ENCODE results near the gene DLAT. TPM values are rescaled to one million over a fixed set of nuclear protein-coding genes. Genes with fewer than 3 reads are reported as not detected.

The DLAT gene
- total RNA-seq, 2 donors from 2014 or later = 15.6 to 15.9 TPM

DNA sequence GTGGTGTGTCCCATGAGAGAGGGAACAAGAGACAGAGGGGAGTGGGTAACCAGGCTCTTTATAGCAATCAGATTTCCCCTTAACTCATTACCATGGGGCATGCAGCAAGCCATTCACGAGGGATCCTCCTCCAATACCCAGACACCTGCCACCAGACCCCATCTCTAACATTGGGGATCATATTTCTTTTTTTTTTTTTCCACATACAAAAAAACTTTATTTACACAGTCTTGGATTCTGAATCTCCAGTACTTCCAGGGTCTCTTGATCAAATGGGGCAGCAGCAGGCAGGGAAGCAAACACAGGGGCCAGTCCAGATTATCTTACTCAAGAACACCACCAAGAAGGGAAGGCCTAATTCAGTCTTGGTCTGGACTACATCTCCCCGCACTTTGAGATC lies 4.3 kb downstream of the DLAT start:
- TF ChIP-seq, protein P1, sequence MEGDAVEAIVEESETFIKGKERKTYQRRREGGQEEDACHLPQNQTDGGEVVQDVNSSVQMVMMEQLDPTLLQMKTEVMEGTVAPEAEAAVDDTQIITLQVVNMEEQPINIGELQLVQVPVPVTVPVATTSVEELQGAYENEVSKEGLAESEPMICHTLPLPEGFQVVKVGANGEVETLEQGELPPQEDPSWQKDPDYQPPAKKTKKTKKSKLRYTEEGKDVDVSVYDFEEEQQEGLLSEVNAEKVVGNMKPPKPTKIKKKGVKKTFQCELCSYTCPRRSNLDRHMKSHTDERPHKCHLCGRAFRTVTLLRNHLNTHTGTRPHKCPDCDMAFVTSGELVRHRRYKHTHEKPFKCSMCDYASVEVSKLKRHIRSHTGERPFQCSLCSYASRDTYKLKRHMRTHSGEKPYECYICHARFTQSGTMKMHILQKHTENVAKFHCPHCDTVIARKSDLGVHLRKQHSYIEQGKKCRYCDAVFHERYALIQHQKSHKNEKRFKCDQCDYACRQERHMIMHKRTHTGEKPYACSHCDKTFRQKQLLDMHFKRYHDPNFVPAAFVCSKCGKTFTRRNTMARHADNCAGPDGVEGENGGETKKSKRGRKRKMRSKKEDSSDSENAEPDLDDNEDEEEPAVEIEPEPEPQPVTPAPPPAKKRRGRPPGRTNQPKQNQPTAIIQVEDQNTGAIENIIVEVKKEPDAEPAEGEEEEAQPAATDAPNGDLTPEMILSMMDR (IDR thresholded peaks at IDR 0.05) = no peak
- no peak overlapping the region for H3K27ac ChIP-seq
- H3K36me3 ChIP-seq = peaks cover 19% of the 10 kb centered on the region
- H3K9me3 ChIP-seq = no peaks in the 10 kb centered on the region
- H3K27me3 ChIP-seq (replicated peaks; ENCODE audit: insufficient read depth) = no peaks in the 10 kb centered on the region
- H3K4me1 ChIP-seq (ENCODE audit: control insufficient read depth in 1 of 2, low read depth in 2 of 2) = peaks cover 3 to 7% of the 10 kb centered on the region in 2 donors
- DNase-seq (ENCODE audit: low spot score) (no peak), ATAC-seq (ENCODE audit: insufficient number of reproducible peaks, low FRiP score, low read depth) (no peak)
- H3K4me3 ChIP-seq = no peak overlapping the region

DNA sequence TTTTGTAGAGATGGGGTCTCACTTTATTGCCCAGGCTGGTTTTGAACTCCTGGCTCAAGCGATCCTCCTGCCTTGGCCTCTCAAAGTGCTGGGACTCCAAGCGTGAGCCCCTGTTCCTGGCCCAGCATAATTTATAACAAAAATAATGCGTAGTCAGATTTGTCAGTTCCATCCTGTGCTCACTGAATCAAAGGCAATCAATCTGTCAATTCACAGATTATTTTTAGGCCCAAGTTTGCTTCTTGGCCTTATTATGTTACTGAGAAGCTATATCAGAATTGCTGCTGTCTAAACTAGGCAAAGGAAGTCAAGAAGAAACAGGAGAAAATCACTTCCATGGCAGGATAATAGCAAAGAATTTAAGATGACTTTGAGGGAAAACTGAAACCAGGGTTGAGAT lies 8.7 kb downstream of the DLAT start:
- no peaks in the 10 kb centered on the region for H3K9me3 ChIP-seq
- H3K27me3 ChIP-seq (replicated peaks; ENCODE audit: insufficient read depth) = no peaks in the 10 kb centered on the region
- H3K27ac ChIP-seq = no peak overlapping the region
- peaks cover 28% of the 10 kb centered on the region for H3K36me3 ChIP-seq
- ATAC-seq (ENCODE audit: insufficient number of reproducible peaks, low FRiP score, low read depth) (no peak), DNase-seq (ENCODE audit: low spot score) (no peak)
- no peaks in the 10 kb centered on the region for H3K4me1 ChIP-seq (ENCODE audit: control insufficient read depth in 1 of 2, low read depth in 2 of 2)
- TF ChIP-seq, protein P1 (IDR thresholded peaks at IDR 0.05) = no peak
- H3K4me3 ChIP-seq = no peak overlapping the region

DNA sequence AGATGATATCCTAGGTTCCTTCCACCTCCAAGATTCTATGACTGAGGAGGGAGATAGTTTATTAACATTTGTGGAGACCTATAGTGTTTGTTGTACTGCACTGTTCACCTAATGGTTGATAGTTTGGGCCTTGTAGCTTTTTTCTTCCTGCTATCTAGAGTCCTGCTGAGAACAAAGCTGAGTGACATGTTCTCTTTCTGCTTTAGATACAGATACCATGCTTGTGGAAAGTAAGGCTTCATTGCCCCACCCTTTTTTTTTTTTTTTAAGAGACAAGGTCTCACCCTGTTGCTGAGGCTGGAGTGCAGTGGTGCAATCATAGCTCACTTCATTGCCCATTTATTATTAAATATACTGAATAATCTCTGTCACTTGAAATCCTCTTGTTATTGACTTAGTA lies 12.3 kb downstream of the DLAT start:
- TF ChIP-seq, protein P1 (IDR thresholded peaks at IDR 0.05) = no peak
- Histone ChIP-seq H3K27ac (no peak overlapping the region), H3K9me3 (no peaks in the 10 kb centered on the region), H3K27me3 (replicated peaks; ENCODE audit: insufficient read depth) (no peaks in the 10 kb centered on the region), H3K4me1 (ENCODE audit: control insufficient read depth in 1 of 2, low read depth in 2 of 2) (no peaks in the 10 kb centered on the region), H3K36me3 (peaks cover 25% of the 10 kb centered on the region), H3K4me3 (no peak overlapping the region)
- ATAC-seq (ENCODE audit: insufficient number of reproducible peaks, low FRiP score, low read depth) = no peak
- no peak for DNase-seq (ENCODE audit: low spot score)

DNA sequence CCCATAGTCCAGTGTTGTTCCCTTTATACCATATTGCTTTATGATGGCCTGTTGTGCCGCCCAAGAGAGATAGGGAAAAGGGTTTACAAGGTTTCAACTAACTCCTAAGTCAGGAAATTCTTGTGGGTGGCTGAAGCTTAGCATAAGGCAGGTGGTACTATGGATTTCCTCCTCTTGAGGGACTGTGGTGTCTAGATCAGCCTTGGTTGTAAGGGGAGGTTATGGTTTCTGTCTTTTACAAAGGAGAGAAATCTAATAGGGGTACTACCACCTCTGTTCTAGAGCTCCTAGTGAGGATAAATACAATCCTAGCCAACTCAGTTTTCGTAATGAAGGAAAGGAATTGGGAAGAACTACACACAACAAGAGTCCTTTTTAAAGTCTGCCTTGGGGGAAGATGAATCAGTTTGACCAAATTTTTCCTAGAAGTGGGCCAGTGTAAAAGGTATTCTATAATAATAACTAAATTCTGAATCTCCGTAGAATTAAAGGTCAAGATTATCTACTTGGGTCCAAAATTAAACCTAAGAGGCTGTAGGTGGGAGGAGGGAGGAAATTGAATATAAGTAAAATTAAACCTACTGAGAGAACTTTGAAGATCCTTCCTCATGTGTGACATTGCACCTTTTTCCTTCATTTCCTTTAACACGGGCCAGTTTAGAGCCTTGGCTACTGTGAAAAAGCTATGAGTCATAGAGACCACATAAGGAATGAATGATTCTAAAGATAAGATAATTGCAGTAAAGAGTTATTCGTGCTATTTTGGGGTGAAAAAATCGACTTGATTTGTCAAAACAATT lies 17.2 kb downstream of the DLAT start:
- TF ChIP-seq, protein P1 (IDR thresholded peaks at IDR 0.05) = no peak
- H3K9me3 ChIP-seq = no peaks in the 10 kb centered on the region
- ATAC-seq (ENCODE audit: insufficient number of reproducible peaks, low FRiP score, low read depth) (no peak), DNase-seq (ENCODE audit: low spot score) (no peak)
- peaks cover 25% of the 10 kb centered on the region for H3K36me3 ChIP-seq
- no peaks in the 10 kb centered on the region for H3K4me1 ChIP-seq (ENCODE audit: control insufficient read depth in 1 of 2, low read depth in 2 of 2)
- no peaks in the 10 kb centered on the region for H3K27me3 ChIP-seq (replicated peaks; ENCODE audit: insufficient read depth)
- H3K27ac ChIP-seq = no peak overlapping the region
- no peak overlapping the region for H3K4me3 ChIP-seq

DNA sequence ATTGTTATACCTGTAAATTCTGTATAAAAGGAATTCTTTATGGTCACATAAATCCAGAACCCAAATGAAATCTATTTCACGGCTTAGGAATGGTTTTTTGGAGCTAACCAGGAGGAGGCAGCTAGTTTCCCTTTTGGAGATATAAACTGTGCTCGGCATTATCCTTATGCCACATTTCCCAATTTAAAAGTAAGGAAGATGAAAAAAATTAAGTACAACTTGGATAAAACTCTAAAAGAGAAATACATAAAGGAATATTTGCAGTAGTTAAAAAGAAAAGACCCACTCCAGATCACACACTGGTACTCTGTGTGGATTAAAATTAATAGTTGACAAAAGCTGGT lies 17.7 kb downstream of the DLAT start:
- no peaks in the 10 kb centered on the region for H3K4me1 ChIP-seq (ENCODE audit: control insufficient read depth in 1 of 2, low read depth in 2 of 2)
- no peak overlapping the region for H3K4me3 ChIP-seq
- no peak overlapping the region for H3K27ac ChIP-seq
- no peaks in the 10 kb centered on the region for H3K9me3 ChIP-seq
- H3K27me3 ChIP-seq (replicated peaks; ENCODE audit: insufficient read depth) = no peaks in the 10 kb centered on the region
- ATAC-seq (ENCODE audit: insufficient number of reproducible peaks, low FRiP score, low read depth) (no peak), DNase-seq (ENCODE audit: low spot score) (no peak)
- TF ChIP-seq, protein P1 (IDR thresholded peaks at IDR 0.05) = no peak
- peaks cover 21% of the 10 kb centered on the region for H3K36me3 ChIP-seq
